GM18870 (cell line): Measurements from ENCODE around the gene ZNF792.
"Not testable (repeated sequence)": the region's sequence is repeated elsewhere in the genome, so short reads cannot be mapped to it uniquely, and the experiment has no call there.

ENCODE experiments used
- ATAC-seq: cut with Tn5 transposase; IDR thresholded peaks from one replicate; pipeline ENCODE4 v1.9.1; 2021; ENCODE audit warnings: moderate library complexity; ENCODE audit not compliant: unreplicated experiment

The ZNF792 gene

DNA sequence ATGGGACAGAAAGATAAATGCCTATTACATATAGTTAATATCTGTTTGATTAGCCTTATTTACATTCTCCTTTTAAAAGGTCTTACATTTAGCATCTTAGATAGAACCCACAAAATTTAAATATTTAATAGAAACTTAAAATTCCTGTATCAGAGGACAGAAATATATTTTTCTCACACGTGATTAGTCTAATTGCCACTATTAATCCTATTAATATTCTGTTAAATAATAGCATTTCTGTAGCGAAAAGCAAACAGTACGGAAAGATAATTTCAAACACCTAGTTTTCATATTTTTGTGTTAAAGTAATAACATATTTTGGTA, 37.7 kb downstream of the ZNF792 start:
- ATAC-seq = no peak

DNA sequence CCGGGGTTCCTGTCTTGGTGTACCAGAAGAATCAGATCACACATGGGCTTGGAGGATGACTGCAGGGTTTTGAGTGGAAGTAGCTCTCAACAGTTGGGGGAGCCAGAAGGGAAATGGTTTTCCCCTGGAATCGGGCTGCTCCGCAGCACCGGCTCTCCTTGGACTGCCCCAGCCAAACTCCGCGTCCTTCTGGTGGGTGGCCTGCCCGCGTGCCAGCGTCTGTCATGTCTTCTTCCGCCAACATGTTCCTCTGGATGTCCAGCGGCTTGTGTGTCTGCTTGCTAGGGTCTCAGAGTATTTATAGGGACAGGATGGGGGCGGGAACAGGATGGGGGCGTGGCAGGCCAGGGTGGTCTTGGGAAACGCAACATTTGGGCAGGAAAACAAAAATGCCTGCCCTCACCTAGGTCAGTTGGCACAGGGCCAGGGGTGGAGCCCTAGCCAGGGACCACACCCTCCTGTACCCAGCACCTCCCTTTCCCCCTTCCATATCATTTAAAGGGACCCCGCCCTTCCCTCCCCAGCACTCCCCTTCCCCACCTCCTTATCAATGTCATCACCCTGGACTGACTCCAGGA, 38.7 kb downstream of the ZNF792 start:
- no peak for ATAC-seq

DNA sequence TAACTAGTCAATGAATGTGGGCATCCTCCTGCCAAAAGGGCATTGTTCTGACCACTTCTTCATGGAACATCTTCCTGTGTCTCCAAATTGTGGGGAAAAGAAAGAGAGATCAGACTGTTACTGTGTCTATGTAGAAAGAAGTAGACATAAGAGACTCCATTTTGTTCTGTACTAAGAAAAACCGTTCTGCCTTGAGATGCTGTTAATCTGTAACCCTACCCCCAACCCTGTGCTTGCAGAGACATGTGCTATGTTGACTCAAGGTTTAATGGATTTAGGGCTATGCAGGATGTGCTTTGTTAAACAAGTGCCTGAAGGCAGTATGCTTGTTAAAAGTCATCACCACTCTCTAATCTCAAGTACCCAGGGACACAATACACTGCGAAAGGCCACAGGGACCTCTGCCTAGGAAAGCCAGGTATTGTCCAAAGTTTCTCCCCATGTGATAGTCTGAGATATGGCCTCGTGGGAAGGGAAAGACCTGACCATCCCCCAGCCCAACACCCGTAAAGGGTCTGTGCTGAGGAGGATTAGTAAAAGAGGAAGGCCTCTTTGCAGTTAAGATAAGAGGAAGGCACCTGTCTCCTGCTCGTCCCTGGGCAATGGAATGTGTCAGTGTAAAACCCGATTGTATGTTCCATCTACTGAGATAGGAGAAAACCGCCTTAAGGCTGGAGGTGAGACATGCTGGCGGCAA, 43.8 kb downstream of the ZNF792 start:
- not testable (repeated sequence) for ATAC-seq

DNA sequence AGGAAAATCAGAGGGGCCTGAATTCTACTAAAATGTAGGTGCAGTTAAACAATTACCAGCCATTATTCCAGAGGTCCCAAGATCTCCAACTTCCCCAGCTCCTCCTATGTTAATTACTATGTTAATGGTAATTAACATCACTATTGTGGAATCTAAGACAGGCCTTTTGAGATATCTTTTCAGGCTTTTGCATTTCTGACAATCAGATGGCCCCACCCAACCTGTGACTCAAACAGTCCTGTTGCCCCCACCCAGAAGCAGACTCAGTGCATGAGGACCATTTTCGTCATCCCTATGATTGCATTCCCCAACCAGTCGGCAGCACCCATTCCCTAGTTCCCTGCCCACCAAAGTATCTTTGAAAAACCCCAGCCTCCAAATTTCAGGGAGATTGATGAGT, 45.8 kb downstream of the ZNF792 start:
- ATAC-seq = no peak

DNA sequence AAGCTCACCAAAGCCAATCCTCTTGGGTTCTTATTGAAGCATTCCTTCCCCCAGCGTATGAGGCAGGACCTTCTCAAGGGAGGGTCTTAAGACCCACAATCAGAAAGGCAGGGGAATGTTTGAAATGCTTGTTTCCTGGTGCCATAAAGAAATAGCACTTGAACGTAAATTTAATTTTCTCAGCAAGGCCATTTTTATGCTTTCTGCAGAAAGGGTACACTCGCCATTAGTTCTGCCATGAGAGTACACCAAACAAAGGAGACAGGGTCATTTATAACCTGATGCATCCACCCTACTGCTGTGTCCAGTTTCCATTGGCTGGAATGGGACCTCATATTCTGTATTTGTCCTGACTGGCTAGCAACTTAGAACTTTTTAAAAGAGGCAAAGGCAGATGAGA, 46.9 kb downstream of the ZNF792 start:
- not testable (repeated sequence) for ATAC-seq

DNA sequence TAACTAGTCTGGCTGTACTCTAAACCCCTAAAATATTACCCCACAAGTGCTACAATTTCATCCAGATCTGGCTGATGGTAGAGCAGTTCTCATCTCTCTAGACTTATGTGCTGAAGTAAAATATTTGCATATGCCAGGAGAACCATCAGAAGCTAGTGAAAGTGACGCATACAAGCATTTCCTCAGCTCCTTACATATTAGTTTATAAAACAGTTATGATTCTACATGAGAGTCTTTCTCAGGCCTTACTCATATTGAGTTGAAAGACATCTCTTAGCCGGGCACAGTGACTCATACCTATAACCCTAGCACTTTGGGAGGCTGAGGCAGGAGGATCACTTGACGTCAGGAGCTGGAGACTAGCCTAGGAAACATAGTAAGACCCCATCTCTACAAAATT, 53.3 kb downstream of the ZNF792 start:
- ATAC-seq = no peak
